GM21737 (cell line): Measurements from ENCODE around the gene FBXO46.
A peak's percentile ranks its signal among the peaks of the same experiment; 100 is the strongest.

Experiments
- ATAC-seq: cut with Tn5 transposase; IDR thresholded peaks from one replicate; pipeline ENCODE4 v1.9.1; 2021; ENCODE audit warnings: mild to moderate bottlenecking, moderate library complexity; ENCODE audit not compliant: unreplicated experiment

Gene FBXO46, protein sequence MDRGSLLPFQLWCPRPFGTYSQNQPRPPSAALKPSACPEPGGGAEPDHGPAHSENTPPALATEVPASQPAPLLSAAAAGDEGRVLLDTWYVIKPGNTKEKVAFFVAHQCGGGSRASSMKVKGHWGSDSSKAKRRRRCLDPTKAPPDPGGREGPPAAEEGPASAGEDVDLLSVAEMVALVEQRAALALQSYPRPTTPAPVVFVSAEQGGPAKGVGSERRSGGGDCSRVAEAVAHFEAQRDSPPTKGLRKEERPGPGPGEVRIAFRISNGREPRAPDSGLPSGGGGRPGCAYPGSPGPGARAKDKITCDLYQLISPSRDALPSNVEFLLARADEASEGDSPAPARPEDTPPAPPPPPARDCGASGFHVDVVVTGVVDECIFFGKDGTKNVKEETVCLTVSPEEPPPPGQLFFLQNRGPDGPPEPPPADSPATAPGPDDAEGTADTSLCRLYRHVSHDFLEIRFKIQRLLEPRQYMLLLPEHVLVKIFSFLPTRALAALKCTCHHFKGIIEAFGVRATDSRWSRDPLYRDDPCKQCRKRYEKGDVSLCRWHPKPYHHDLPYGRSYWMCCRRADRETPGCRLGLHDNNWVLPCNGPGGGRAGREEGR

DNA sequence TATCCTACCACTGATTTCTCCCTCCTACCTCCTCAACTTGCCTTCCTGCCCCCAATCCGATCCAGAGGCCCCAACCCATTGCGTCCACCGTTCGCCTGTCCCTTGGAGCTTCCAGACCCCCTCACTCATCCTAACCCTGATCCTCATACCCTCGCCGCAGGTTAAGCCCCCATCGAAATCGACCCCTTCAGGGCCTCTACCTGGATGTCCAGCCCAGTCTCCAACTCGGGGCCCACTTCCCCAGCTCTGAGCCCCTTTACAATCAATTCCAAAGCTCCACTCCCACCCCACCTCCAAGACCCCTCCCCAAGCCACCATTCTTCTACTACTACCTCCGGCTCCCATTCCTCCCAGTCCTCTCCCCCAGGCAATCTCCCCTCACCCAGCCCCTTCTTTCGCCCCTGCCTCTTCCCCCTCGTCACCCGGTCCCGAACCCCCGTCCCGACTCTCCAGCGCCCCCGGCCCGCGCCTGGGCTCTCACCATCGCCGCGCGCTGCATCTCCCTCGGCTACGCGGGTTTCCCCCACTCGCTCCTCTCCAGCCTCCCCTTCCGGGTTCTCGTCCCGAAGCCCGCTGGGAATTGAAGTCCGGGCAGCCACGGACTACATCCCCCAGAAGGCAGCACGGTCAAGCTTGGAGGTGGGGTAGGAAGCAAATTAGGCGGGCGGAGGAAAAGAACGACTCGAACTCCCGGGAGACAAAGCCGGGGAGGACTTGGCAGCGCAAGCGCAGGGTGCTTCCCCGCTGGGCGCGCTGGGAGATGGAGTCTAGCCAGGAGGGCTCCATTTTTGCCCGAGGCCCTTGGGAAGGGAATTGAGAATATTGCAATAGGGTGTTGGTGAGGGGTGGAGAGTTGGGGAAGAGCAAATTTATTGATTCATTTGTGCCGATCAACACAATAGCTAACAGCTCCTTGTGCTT is at the start of gene FBXO46:
FBXO46 (minus strand) TSS at position 529 of the 921 bp plus-strand sequence. CDS start 17,401 bp downstream, outside the sequence.
- ATAC-seq: peak; percentile 93

DNA sequence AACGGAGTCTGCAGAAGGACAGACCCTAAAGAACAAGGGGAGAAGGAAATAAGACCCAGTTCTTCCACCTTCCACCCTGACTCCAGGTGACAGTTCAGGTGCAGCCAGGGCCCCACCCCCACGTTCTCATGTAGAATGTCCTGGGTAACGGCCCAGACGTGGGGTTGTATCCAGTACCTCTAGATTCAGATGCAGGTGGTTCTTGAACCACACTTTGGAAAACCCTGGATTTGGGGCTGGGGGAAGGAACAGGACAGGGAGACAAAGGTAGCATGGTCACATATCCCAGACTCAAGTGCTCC is 49.4 kb upstream of the FBXO46 start:
- no peak for ATAC-seq

DNA sequence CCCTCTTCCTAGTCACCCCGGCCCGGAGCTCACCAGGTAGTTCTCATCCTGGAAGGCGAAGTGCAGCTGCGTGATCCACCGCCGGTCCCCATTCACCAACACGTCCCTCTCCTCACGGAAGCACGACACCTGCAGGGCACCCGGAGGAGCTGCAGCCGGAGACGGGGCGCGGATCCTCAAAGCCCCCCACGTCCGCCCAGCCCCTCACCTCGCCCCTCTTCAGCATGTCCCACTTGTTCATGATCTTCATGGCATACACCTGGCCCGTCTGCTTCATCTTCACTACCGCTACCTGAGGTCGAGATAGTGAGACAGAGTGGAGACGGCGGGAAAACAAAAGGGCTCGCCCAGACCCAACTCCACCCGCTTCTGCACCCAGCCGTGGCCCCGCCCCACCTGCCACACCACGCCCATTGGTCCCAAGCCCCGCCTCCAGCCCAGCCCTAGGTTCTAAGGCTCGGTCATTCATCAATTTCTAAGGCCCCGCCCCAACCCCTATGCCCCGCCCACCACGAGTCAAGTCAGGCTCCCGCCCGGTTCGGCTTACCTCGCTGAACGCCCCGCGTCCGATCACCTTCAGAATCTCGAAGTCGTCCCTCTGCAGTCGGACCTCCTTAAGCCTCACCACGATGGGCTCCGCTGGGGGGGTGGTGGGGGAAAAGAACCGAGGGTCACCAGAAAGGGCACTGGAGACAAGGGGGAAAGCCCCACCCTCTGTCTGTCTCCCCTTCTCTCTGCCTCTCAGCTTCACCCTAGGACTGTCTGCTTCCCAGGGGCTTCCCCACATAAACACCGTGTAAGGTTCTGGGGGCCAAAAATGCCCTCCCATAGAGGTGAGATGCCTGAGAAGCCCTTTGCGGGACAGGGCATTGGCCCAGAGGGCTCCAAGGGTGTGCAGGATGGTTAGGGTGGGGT is 48.8 kb upstream of the FBXO46 start:
- peak; percentile 62 for ATAC-seq

DNA sequence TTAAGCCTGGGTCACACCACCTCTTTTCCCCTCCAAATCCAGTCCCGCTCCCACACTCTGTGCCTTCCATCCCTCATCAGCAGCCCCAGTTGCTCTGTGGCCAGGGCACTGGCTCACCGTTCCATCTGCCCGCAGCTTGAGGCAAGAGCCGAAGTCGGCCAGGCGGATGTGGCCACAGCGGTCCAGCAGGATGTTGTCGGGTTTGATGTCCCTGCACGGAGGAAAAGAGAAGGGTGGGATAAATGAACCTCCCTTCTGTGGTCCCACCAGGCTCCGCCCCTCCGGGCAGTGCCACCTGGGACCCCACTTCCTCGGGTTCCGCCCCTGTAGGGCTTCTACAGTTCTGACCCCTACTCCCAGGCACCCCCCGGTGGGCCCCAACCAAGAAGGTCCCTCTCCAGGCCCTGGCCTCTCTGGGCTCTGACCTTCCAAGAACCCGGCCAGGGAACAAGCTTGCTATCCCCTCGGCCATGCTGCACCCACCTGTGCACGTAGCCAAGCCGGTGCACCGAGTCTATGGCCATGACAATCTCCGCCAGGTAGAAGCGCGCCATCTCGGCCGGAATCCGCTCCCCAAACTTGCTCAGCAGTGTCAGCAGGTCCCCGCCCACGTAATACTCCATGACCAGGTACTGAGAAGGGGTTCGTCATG is 47.4 kb upstream of the FBXO46 start:
- ATAC-seq: no peak

DNA sequence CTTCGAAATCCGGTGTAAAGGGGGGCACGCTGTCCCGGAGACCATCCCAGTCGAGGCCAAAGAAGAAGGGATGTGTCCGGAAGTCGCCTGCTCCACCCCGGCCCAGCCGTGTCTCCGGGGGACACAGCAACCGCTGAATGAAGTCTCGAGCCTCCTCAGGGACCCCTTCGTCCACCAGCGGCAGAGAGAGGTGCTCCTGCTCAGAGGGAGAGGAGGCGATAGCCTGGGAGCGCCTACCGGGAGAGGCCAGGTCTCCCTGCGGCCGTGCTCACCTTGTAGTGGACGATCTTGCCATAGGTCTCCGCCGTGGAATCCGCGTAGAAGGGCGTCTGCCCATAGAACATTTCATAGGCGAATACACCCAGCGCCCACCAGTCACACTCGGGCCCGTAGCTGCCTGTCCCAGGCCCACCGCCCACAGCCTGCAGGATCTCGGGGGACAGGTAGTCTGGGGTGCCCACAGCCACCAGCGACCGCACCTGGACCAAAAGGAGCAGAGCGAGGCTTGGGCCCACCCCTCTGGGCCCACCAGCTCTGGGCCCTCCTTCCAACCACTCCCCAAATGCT is 46.8 kb upstream of the FBXO46 start:
- ATAC-seq: no peak

DNA sequence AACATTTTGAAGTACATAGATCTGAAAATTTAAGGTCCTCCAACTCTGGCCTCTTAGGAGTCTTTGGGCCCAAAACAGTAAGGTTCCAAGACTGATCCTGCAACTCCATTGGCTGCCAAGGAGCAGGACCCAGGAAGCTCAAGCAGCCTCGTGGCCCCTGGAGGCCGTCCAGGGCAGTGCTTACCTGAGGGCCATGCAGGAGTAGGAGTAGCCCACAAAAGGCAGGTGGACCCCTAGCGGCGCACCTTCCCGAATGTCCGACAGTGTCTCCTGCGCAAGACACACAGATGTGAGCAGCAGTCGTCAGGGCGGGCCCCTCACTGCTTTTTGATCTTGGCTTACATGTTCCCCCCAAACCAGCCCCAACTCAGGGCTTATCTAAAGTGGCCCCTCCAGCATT is 44.1 kb upstream of the FBXO46 start:
- ATAC-seq: no peak

DNA sequence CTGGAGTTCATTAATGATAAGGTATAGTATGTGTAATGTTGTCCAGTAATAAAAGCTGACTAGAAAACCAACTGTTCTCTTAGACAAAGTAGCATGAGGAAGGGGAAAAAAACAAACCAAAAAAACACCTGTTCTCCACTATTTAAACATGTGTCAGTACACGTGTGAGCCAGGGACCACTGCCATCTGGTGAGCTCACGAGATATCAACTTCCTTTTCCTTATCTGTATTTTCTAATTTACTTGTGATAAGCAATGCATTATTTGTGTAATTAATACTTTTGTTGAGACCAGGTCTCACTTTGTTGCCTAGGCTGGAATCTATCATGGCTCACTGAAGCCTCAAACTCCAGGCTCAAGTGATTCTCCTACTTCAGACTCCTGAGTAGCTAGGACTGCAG is 42.7 kb upstream of the FBXO46 start:
- no peak for ATAC-seq

DNA sequence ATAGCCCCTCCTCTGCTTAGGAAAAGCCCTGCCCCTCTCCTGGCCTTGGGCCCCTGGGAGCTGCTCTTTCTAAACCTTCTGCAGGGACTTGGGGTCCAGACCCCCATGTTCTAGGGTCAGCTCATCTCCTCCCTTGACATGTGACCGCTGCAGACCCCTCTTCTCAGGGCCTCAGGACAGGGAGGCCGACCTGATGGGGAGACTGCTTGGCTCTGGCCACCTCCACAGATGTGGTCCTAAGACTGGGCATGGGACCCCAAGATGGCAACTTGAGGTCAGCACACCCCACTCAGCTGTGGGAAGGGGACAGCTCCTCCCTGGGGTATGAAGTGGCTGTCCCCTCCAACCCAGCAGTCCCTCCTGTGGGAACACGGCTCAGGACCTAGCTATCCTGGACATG is 42.2 kb upstream of the FBXO46 start:
- ATAC-seq: no peak

DNA sequence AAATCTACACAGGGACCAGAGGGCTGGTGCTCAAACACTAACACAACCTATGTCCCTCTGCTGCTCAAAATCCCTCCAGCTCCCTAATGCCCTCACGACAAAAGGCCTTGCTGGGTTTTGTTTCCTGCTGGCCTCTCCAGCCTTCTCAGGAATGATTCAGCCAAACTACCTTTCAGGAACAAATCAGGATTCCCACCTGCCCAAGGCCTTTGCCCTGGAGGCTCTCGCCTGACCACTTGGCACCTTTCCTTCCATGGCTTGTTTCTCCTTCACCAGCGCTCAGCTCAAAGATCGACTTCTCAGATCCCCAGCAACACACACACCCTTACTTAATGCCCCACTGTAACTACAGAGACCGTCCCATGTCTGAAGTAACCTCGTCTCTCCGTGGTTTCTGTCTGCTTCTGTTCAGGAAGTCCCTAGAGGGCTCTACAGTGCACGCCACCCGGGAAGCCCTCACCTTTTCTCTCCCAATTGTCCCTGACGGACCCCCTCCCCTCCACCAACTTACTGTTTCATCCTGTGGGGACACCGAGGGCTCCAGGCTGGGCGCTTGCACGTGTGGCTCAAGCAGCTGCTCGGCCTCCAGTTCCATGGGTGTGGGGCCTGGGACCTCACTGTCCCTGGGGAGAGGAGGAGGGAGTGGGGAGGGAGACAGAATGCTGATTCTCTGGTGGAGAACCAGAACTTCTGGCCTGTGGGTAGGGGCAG is 41.6 kb upstream of the FBXO46 start:
- no peak for ATAC-seq

DNA sequence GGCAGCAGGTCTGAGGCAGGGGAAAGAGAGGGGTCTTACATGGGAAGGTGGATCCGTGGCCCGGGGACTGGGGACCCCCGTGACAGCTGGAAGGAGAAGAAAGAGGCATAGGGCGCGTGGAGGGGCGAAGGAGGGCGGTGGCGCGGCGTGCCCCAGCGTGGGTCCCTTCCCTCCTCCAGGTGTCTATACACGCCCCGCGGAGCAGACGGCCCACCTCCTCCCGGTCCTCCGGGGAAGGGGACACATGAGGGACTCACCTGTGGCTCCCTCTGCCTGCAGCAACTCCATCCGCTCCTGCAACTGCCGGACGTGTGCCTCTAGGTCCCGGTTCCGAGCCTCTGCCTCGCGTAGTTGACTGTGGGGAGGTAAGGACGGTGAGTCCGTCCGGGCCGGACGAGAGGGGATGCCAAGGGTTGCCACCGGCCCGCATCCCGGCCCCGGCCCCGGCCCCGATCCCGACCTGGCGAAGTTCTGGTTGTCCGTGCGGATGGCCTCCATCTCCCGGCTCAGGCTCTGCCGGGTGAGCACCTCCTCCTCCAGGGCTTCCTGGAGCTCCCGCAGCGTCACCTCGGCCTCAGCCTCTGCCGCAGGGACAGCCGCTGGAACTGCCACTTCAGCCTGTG is 40.7 kb upstream of the FBXO46 start:
- no peak for ATAC-seq

DNA sequence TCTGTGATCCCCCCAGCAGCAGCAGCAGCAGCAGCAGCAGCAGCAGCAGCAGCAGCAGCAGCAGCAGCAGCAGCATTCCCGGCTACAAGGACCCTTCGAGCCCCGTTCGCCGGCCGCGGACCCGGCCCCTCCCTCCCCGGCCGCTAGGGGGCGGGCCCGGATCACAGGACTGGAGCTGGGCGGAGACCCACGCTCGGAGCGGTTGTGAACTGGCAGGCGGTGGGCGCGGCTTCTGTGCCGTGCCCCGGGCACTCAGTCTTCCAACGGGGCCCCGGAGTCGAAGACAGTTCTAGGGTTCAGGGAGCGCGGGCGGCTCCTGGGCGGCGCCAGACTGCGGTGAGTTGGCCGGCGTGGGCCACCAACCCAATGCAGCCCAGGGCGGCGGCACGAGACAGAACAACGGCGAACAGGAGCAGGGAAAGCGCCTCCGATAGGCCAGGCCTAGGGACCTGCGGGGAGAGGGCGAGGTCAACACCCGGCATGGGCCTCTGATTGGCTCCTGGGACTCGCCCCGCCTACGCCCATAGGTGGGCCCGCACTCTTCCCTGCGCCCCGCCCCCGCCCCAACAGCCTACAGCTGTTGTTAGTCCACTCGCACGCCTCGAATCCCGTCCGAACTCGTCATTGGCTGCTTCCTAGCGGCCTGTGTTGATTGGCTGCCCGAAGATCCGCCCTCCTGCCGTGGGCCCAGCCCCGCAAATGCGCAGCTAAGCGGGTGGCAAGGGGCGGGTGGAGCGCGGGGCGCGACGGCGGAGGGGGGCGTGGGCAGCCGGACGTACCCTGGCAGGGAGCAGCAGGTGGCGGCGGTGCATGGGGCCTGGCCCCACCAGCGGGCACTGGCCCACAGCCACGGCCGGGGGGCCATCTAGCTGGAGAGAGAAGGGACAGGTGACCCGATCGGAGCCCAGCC is 39.8 kb upstream of the FBXO46 start:
- ATAC-seq: peak; percentile 43

DNA sequence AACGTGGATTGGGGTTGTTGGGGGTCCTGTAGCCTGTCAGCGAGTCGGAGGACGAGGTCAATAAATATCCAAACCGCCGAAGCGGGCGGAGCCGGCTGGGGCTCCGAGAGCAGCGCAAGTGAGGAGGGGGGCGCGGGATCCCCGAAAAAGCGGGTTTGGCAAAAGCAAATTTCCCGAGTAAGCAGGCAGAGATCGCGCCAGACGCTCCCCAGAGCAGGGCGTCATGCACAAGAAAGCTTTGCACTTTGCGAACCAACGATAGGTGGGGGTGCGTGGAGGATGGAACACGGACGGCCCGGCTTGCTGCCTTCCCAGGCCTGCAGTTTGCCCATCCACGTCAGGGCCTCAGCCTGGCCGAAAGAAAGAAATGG is 39.1 kb upstream of the FBXO46 start:
- ATAC-seq: no peak

DNA sequence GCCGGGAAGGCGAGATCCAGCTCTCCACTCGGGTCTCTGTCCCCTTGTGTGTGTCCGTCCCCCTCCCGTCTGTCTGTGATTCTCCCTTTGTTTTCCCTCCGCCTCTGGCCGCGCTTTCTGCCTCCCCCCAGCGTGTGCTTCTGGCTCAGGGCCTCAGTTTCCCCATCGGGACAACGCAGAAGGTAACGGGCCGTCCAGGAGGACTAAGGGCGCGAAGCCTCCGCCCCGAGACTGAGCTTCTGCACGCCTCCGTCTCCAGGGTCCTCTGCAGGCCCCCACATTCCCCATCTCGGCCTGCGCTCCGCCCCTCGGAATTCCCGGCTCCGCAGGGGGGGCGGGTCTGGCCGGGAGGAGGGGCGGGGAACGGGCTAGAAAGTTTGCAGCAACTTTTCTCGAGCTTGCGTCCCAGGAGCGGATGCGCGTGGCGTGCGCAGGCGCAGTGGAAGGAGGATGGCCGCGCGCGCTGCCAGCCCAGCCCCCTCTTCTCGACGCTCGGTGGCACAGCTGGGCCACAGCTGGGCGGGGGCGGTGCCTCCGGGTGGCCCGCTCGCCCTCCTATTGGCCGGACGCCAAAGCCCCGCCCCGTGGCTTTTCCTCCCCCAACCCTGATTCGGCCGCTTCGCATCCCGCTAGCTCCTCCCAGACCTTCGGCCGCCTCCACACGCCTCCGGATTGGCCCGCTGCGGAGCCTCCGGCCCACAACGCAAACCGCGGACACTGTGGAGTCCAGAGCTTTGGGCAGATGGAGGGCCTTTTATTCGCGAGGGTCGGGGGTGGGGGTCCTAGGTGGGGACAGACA is 38.5 kb upstream of the FBXO46 start, which contains the start of gene SIX5:
SIX5 (minus strand) TSS at position 269 of the 799 bp plus-strand sequence. CDS start 408 bp downstream, outside the sequence.
- peak; percentile 49 for ATAC-seq

DNA sequence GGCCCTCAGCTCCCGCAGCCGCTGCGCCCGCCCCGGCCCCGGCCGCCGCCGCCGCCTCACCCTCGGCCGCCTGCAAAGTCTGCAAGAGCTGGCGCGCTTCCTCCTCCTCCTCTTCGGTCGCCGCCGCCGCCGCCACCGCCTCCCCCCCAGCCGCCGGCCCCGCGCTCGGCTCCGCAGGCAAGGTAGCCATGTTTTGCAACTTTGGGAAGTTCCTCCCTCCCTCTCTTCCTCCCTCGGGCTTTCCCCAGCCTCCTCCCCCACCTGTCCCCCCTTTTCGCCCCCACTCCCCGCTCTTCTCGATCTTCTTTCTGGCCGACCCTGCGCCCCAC is 37.9 kb upstream of the FBXO46 start:
- no peak for ATAC-seq

DNA sequence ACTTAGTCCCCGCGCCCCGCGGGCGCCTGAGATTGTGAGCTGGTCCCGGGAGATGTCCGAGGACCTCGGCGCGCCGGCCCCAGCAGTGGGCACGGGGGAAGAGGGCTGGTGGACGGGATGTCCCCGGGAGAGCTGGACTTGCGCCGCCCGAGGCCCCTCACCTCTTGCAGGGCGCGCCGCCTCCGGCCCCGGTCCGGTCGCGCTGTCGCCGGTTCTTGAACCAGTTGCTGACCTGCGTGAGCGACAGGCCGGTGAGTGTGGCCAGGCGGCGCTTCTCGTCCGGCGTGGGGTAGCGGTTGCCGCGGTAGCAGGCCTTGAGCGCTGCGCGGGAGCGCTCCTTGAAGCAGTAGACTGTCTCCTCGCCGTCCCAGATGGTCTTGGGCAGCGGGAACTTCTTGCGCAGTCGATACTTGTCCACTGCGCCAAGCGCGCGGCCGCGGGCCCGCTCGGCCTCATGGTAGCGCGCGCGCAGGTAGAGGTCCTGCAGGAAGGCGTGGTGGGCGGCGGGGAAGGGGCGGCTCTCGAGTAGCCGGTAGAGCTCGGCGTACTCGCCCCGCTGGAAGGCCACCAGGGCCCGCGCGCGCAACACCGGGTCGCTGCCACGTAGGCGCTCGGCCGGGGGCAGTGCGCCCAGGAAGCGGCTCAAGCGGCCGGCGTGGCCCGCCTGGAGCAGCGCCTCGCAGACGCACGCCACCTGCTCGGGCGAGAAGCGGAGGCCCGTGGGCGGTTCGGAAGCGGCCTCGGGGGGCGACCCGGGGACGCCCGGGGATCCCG is 37.4 kb upstream of the FBXO46 start:
- no peak for ATAC-seq

DNA sequence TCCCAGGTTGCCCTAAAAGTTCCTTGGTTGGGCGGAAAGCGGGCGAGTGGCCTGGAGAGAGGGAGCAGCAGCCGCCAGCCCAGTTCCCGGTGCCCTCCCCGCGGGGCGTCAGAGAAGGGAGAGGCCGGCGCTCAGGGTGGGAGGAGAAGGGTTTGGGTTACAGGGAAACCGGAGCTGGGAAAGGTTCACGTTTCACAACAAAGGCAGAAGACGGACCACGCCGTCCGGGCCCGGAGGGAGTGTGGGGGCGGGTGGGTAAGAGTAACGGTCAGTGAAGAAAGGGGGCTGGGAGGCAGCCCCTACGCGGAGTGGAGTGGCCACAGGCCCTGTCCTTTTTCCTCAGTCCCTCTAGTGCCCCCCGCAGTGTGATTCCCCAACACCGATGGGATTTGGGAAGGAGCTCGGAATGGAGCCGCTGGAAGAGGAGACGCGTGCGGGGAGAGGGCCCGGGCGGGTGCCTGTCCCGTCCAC is 36.7 kb upstream of the FBXO46 start:
- ATAC-seq: no peak
